ENCODE data around the gene UBR4.

UBR4 gene

DNA sequence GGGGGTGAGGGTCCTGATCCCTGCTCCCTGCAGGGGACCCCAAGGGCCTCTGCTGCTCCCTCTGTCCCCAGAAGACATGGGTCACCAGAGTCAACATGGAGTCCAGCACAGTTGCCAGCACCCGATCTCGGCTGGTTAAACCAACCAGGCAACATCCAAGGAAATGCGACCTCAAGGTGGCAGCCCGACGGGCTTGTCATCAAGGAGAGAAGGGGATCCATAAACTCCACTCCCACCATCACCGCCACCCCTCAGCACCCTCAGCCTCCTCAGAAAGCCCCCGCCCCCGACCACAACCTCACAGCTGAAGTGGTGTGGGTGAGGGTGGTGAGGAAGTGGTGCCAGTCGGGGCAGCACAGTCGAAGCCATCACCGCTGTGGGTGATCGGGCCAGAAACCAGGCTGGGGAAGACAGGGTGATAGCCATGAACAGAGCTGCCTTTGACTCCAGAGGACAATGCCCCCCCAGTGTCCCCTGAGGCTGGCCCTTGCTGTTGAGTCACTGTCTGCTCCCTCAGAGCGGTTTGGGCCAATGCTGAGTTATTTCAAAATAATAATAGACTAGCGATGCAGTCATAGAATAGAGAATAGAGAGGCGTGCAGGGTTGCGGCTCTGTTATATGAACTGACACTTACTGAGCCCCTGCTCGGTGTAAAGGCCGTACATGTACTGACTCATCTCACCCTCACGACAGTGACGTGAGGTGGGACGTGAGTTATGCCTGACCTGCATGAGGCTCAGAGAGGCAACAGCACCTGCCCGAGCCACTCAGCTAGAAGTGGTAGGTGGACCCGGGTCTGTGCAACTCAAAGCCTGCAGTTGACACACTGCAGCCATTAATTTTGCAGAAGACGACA is 164.9 kb downstream of the UBR4 start:
- H3K4me3 ChIP-seq (ENCODE audit: low read depth, low read length) = no peak overlapping the region
- in situ Hi-C loops (cut with HindIII; ENCODE audit: low sequenced_read_pairs) = no loop called here
- no peak for DNase-seq (ENCODE audit: low read depth)
- TF ChIP-seq CTCF (IDR thresholded peaks at IDR 0.05; ENCODE audit: low read depth, low read length, missing control alignments) = no peak

GRCh38 chr1:19044471-19044870 is 165.6 kb downstream of the UBR4 start:
- H3K4me3 ChIP-seq (ENCODE audit: low read depth, low read length) = no peak overlapping the region
- TF ChIP-seq CTCF (IDR thresholded peaks at IDR 0.05; ENCODE audit: low read depth, low read length, missing control alignments) = no peak
- DNase-seq (ENCODE audit: low read depth) = no peak
- in situ Hi-C loops (cut with HindIII; ENCODE audit: low sequenced_read_pairs) = no loop called here

- no peak for TF ChIP-seq CTCF (IDR thresholded peaks at IDR 0.05; ENCODE audit: low read depth, low read length, missing control alignments)
- in situ Hi-C loops (cut with HindIII; ENCODE audit: low sequenced_read_pairs) = no loop called here
- no peak overlapping the region for H3K4me3 ChIP-seq (ENCODE audit: low read depth, low read length)
- DNase-seq (ENCODE audit: low read depth) = no peak
Measured at GRCh38 chr1:19043579-19044443, 166.3 kb downstream of the UBR4 start.

- no peak for DNase-seq (ENCODE audit: low read depth)
Measured at GRCh38 chr1:19042675-19043578, 167.1 kb downstream of the UBR4 start.

GRCh38 chr1:19040010-19040680 is 169.9 kb downstream of the UBR4 start:
- no peak for TF ChIP-seq CTCF (IDR thresholded peaks at IDR 0.05; ENCODE audit: low read depth, low read length, missing control alignments)
- no peak for DNase-seq (ENCODE audit: low read depth)
- in situ Hi-C loops (cut with HindIII; ENCODE audit: low sequenced_read_pairs) = no loop called here
- no peak overlapping the region for H3K4me3 ChIP-seq (ENCODE audit: low read depth, low read length)

More at GRCh38 chr1:19042675-19043578, 167.1 kb downstream of the UBR4 start:
- TF ChIP-seq CTCF (IDR thresholded peaks at IDR 0.05; ENCODE audit: low read depth, low read length, missing control alignments) = no peak
- in situ Hi-C loops (cut with HindIII; ENCODE audit: low sequenced_read_pairs) = no loop called here
- no peak overlapping the region for H3K4me3 ChIP-seq (ENCODE audit: low read depth, low read length)
